AG09319 (cell line): Measurements from ENCODE around the gene HNRNPLL.

Source experiments
- DNase-seq: peaks from one replicate; pipeline ENCODE4 v3.0.0-alpha.2; 2010; ENCODE audit warnings: low read depth; ENCODE audit errors: extremely low read depth
- CTCF ChIP-seq: IDR thresholded peaks from 2 replicates; pipeline ENCODE4 v1.5.1; 2011; ENCODE audit warnings: low read depth, mild to moderate bottlenecking, inconsistent platforms, low read length, moderate library complexity

The HNRNPLL gene

GRCh38 chr2:38598200-38598990, 4.3 kb downstream of the HNRNPLL start:
- DNase-seq = no peak
- TF ChIP-seq CTCF = no peak

DNA sequence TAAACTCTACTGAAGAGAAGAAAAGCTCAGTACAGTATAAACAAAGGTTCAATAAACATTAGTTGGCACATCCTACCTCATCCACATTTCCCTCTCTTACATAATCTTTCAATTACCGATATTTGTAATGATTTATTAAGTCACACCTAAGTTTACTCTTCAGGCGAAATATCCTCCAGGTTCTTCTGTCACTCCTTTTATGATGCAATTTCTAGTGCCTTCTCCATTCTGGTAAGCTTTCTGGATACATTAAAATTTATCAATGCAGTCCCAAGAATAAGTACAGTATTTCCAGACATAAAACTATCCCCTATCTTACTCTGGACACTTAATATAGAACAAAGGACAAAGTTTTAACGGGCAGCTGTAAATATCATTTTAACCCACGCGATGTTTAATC, 5.6 kb downstream of the HNRNPLL start:
- no peak for DNase-seq
- TF ChIP-seq CTCF = no peak

GRCh38 chr2:38596229-38596628, 6.5 kb downstream of the HNRNPLL start:
- no peak for DNase-seq
- TF ChIP-seq CTCF = no peak

GRCh38 chr2:38592951-38593350, 9.8 kb downstream of the HNRNPLL start:
- no peak for TF ChIP-seq CTCF
- no peak for DNase-seq

DNA sequence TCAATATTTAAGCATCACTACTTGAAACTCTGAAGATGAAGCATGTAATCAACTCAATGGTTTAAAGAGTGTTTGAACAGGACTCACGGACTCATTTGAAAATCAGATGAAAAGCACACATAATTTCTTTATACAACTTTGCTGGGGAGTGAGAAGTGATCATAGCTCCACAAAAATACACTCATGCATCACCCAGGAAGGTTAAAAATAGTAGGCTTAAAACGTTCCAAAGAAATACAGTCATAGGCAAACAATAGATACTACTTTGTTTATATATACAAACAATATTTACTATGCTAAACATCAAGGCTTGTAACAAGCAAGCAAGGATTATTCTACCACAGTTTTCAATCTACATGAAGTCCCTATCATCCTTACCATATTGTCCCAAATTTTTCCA, 11.6 kb downstream of the HNRNPLL start:
- DNase-seq = no peak
- no peak for TF ChIP-seq CTCF

DNA sequence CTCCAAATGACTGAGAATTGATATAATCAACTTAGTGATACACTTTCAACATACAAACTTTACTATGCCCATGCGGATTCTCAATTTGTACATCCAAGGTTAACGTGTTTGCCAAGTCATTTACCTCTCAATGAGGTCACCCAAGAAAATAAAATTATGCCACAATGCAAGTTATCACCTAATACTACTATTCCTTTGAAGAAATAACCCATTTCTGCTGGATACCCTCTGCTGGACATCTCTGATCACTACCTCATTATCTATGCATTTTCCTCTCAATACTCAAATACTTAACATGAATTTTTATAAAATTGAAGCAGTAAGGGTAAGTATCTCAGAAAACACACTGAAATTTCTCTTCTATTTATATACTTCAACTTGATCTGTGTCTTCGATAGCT, 12.7 kb downstream of the HNRNPLL start:
- no peak for DNase-seq
- TF ChIP-seq CTCF = peak; percentile 9

DNA sequence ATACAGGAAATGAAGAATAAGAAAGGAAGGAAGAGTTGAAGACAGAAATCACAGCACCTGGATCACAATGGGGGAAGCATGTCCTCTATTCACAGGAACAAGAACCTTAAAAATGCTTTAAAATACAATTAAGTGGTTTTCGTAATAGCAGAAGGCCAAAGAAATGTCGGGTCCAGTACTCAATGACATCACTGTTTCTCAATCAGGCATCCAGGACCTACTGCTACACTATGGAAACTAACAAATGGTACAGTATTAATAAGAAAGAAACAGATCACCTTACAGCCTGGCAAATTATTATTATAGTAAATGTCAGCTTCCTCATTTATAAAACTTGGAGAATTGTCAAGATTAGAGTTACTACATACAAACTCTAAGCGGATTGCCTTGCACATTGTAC, 15.8 kb downstream of the HNRNPLL start:
- DNase-seq = no peak
- TF ChIP-seq CTCF = no peak
